Astrocyte of the spinal cord (primary cell): Measurements from ENCODE around the gene SLC17A6.

Experiments
- DNase-seq: peaks from one replicate; pipeline ENCODE4 v3.0.0; 2011; ENCODE audit warnings: low read depth, low spot score
- H3K4me3 ChIP-seq: 2 replicates; pipeline ENCODE4 v1.5.1; 2011; ENCODE audit warnings: low read depth, mild to moderate bottlenecking, low read length, moderate library complexity
- CTCF ChIP-seq: IDR thresholded peaks from 2 replicates; pipeline ENCODE4 v1.5.1; 2012; ENCODE audit warnings: low read depth, mild to moderate bottlenecking, low read length, inconsistent platforms
- in situ Hi-C: cut with HindIII; loops from 2 replicates; pipeline ENCODE4 v1.10.0; 2017; ENCODE audit warnings: low sequenced_read_pairs

The SLC17A6 gene

GRCh38 chr11:22371160-22371559, 33.0 kb downstream of the SLC17A6 start:
- in situ Hi-C loops = no loop called here
- no peak for DNase-seq
- H3K4me3 ChIP-seq = no peak overlapping the region
- TF ChIP-seq CTCF = no peak

- H3K4me3 ChIP-seq = no peak overlapping the region
- DNase-seq = no peak
- in situ Hi-C loops = no loop called here
- no peak for TF ChIP-seq CTCF
These were observed 48.9 kb downstream of the SLC17A6 start for GRCh38 chr11:22387126-22387525.

GRCh38 chr11:22389526-22390282, 51.5 kb downstream of the SLC17A6 start:
- TF ChIP-seq CTCF = no peak
- no peak for DNase-seq
- no peak overlapping the region for H3K4me3 ChIP-seq
- in situ Hi-C loops = no loop called here

GRCh38 chr11:22390283-22390655, 52.1 kb downstream of the SLC17A6 start:
- no peak overlapping the region for H3K4me3 ChIP-seq
- DNase-seq = no peak
- no peak for TF ChIP-seq CTCF
- in situ Hi-C loops = no loop called here

GRCh38 chr11:22392561-22392960, 54.4 kb downstream of the SLC17A6 start:
- TF ChIP-seq CTCF = no peak
- H3K4me3 ChIP-seq = no peak overlapping the region
- in situ Hi-C loops = no loop called here
- DNase-seq = no peak

- TF ChIP-seq CTCF = no peak
- H3K4me3 ChIP-seq = no peak overlapping the region
- DNase-seq = no peak
- in situ Hi-C loops = no loop called here
These were observed 67.2 kb downstream of the SLC17A6 start for GRCh38 chr11:22405377-22405776.
